Loucy (cell line): ENCODE measurements around the gene VGLL1.

Experiments used
- H2AFZ ChIP-seq: fragments of 200-600 bp; sonication (generic); 2 replicates; pipeline ENCODE4 v1.6.0; 2016; ENCODE audit warnings: antibody characterized with exemption, mild to moderate bottlenecking, low read length, moderate library complexity
- H3F3A ChIP-seq: fragments of 200-600 bp; 2 replicates; pipeline ENCODE4 v1.6.0; 2016; ENCODE audit warnings: antibody characterized with exemption, low read depth, mild to moderate bottlenecking
- H3K27me3 ChIP-seq: fragments of 200-600 bp; sonication (generic); 2 replicates; pipeline ENCODE4 v1.6.1; 2014; ENCODE audit warnings: low read length, mild to moderate bottlenecking; ENCODE audit not compliant: insufficient read depth, poor library complexity, severe bottlenecking
- H3K36me3 ChIP-seq: fragments of 200-600 bp; sonication (generic); 2 replicates; pipeline ENCODE4 v1.6.1; 2016; ENCODE audit warnings: low read length; ENCODE audit not compliant: insufficient read depth
- H3K4me1 ChIP-seq: fragments of 200-600 bp; sonication (generic); 2 replicates; pipeline ENCODE4 v1.5.1; 2014; ENCODE audit warnings: low read length, mild to moderate bottlenecking; ENCODE audit not compliant: insufficient read depth, poor library complexity, severe bottlenecking
- H3K4me2 ChIP-seq: fragments of 200-600 bp; sonication (generic); 2 replicates; pipeline ENCODE4 v1.6.0; 2014; ENCODE audit warnings: antibody characterized with exemption, low read length, low read depth, mild to moderate bottlenecking; ENCODE audit not compliant: poor library complexity, severe bottlenecking
- H3K4me3 ChIP-seq: fragments of 200-600 bp; sonication (generic); 2 replicates; pipeline ENCODE4 v1.5.1; 2014; ENCODE audit warnings: low read length, mild to moderate bottlenecking, mixed read lengths; ENCODE audit not compliant: poor library complexity, severe bottlenecking
- H3K79me2 ChIP-seq: fragments of 200-600 bp; sonication (generic); 2 replicates; pipeline ENCODE4 v1.6.1; 2014; ENCODE audit warnings: low read length; ENCODE audit not compliant: insufficient read depth
- H3K9ac ChIP-seq: fragments of 200-600 bp; sonication (generic); 2 replicates; pipeline ENCODE4 v1.6.0; 2014; ENCODE audit warnings: mild to moderate bottlenecking, low read depth, low read length, moderate library complexity; ENCODE audit not compliant: poor library complexity, severe bottlenecking
- H3K9me2 ChIP-seq: fragments of 200-600 bp; sonication (generic); replicated peaks from 2 replicates; pipeline ENCODE4 v1.6.1; 2016; ENCODE audit warnings: low read depth, low read length, mixed read lengths
- H3K9me3 ChIP-seq: fragments of 200-600 bp; sonication (generic); 2 replicates; pipeline ENCODE4 v1.6.1; 2014; ENCODE audit warnings: mild to moderate bottlenecking, antibody characterized with exemption, low read length, low read depth; ENCODE audit not compliant: insufficient read depth
- H4K20me1 ChIP-seq: fragments of 200-600 bp; sonication (generic); 2 replicates; pipeline ENCODE4 v1.6.0; 2014; ENCODE audit warnings: antibody characterized with exemption, low read length, mild to moderate bottlenecking; ENCODE audit not compliant: insufficient read depth, poor library complexity, severe bottlenecking
- CTCF ChIP-seq: fragments of 200-600 bp; sonication (generic); conservative IDR thresholded peaks from 2 replicates; pipeline ENCODE4 v1.5.1; 2014; ENCODE audit warnings: mild to moderate bottlenecking, antibody characterized with exemption, low read length
- EZH2phosphoT487 ChIP-seq: fragments of 200-600 bp; IDR thresholded peaks from 2 replicates; pipeline ENCODE4 v1.6.1; 2018; ENCODE audit warnings: antibody characterized with exemption, mild to moderate bottlenecking, moderate library complexity, borderline replicate concordance

Gene VGLL1

GRCh38 chrX:136529795-136530194, 2.2 kb upstream of the VGLL1 start:
- H3K4me1 ChIP-seq: no peaks in the 10 kb centered on the region
- no peak overlapping the region for H3K9ac ChIP-seq
- TF ChIP-seq CTCF (no peak), EZH2phosphoT487 (no peak)
- no peaks in the 10 kb centered on the region for H3K79me2 ChIP-seq
- H3K4me3 ChIP-seq: no peak overlapping the region
- H3K27me3 ChIP-seq: no peaks in the 10 kb centered on the region
- H3F3A ChIP-seq: no peaks in the 10 kb centered on the region
- no peaks in the 10 kb centered on the region for H3K9me3 ChIP-seq
- peak overlapping the region; percentile 34 for H3K4me2 ChIP-seq
- no peaks in the 10 kb centered on the region for H3K9me2 ChIP-seq
- no peaks in the 10 kb centered on the region for H3K36me3 ChIP-seq
- no peaks in the 10 kb centered on the region for H4K20me1 ChIP-seq
- no peak overlapping the region for H2AFZ ChIP-seq

GRCh38 chrX:136534131-136534530, 2.1 kb downstream of the VGLL1 start:
- Histone ChIP-seq H4K20me1 (no peaks in the 10 kb centered on the region), H3K4me1 (no peaks in the 10 kb centered on the region), H3K4me2 (no peak overlapping the region), H3K9me2 (no peaks in the 10 kb centered on the region), H3K9ac (no peak overlapping the region), H3F3A (no peaks in the 10 kb centered on the region), H3K27me3 (no peaks in the 10 kb centered on the region), H3K79me2 (no peaks in the 10 kb centered on the region), H3K36me3 (no peaks in the 10 kb centered on the region), H2AFZ (no peak overlapping the region), H3K9me3 (no peaks in the 10 kb centered on the region), H3K4me3 (no peak overlapping the region)
- TF ChIP-seq EZH2phosphoT487 (no peak), CTCF (no peak)

- Histone ChIP-seq H3K9me2 (no peaks in the 10 kb centered on the region), H3K9ac (no peak overlapping the region), H3K4me2 (no peak overlapping the region), H2AFZ (no peak overlapping the region), H3K9me3 (no peaks in the 10 kb centered on the region), H4K20me1 (no peaks in the 10 kb centered on the region), H3K4me3 (no peak overlapping the region), H3K79me2 (no peaks in the 10 kb centered on the region), H3K36me3 (no peaks in the 10 kb centered on the region), H3K4me1 (no peaks in the 10 kb centered on the region), H3F3A (no peaks in the 10 kb centered on the region), H3K27me3 (no peaks in the 10 kb centered on the region)
- TF ChIP-seq CTCF (no peak), EZH2phosphoT487 (no peak)
Observed at GRCh38 chrX:136538811-136539210, 6.8 kb downstream of the VGLL1 start.
